Progenitor cell of endocrine pancreas (in vitro differentiated cells): ENCODE data around the gene CALHM3. TPM values are rescaled to one million over a fixed set of nuclear protein-coding genes. Genes with fewer than 3 reads are reported as not detected.

Source experiments
- DNase-seq: peaks from one replicate; pipeline ENCODE4 v3.0.0; 2021; ENCODE audit warnings: low spot score; ENCODE audit not compliant: unreplicated experiment
- H3K27ac Mint-ChIP-seq: 2 replicates; pipeline ENCODE4 v1.8.0; 2021; ENCODE audit warnings: mild to moderate bottlenecking, moderate library complexity, mixed read lengths
- H3K27me3 Mint-ChIP-seq: 2 replicates; pipeline ENCODE4 v1.8.0; 2021; ENCODE audit warnings: mixed read lengths
- H3K36me3 Mint-ChIP-seq: 2 replicates; pipeline ENCODE4 v1.8.0; 2022; ENCODE audit warnings: mixed read lengths; ENCODE audit not compliant: insufficient read depth
- H3K4me1 Mint-ChIP-seq: 2 replicates; pipeline ENCODE4 v1.8.0; 2021; ENCODE audit warnings: low read depth, mixed read lengths
- H3K4me3 Mint-ChIP-seq: 2 replicates; pipeline ENCODE4 v1.8.0; 2021; ENCODE audit warnings: low read depth, mild to moderate bottlenecking, moderate library complexity, mixed read lengths
- H3K9me3 Mint-ChIP-seq: 2 replicates; pipeline ENCODE4 v1.8.0; 2021; ENCODE audit warnings: low read depth, mixed read lengths
- CTCF ChIP-seq: fragments of 200-600 bp; sonication (generic); IDR thresholded peaks from one replicate; pipeline ENCODE4 v1.5.0; 2021; ENCODE audit warnings: antibody characterized with exemption, mild to moderate bottlenecking; ENCODE audit not compliant: unreplicated experiment
- total RNA-seq: library from RNA; stranded (reverse); gene quantifications from 2 replicates; pipeline ENCODE4 v1.2.1, GENCODE V29; 2021

CALHM3 gene
- total RNA-seq, 1 donor from 2014 or later: 0.41 TPM

- no peaks in the 10 kb centered on the region for H3K9me3 Mint-ChIP-seq
- DNase-seq: no peak
- no peak for TF ChIP-seq CTCF
- H3K36me3 Mint-ChIP-seq: peaks cover 25% of the 10 kb centered on the region
- H3K4me1 Mint-ChIP-seq: peaks cover 5% of the 10 kb centered on the region
- H3K27ac Mint-ChIP-seq: no peak overlapping the region
- no peaks in the 10 kb centered on the region for H3K27me3 Mint-ChIP-seq
- no peak overlapping the region for H3K4me3 Mint-ChIP-seq
Observed at GRCh38 chr10:103431902-103432301, 47.1 kb downstream of the CALHM3 start.

- H3K4me1 Mint-ChIP-seq: peaks cover 5% of the 10 kb centered on the region
- H3K27me3 Mint-ChIP-seq: no peaks in the 10 kb centered on the region
- H3K4me3 Mint-ChIP-seq: no peak overlapping the region
- H3K27ac Mint-ChIP-seq: no peak overlapping the region
- H3K9me3 Mint-ChIP-seq: no peaks in the 10 kb centered on the region
- no peak for TF ChIP-seq CTCF
- peaks cover 29% of the 10 kb centered on the region for H3K36me3 Mint-ChIP-seq
- DNase-seq: no peak
Observed at GRCh38 chr10:103429647-103430046, 49.4 kb downstream of the CALHM3 start.

- no peak for DNase-seq
- Mint-ChIP-seq H3K27me3 (no peaks in the 10 kb centered on the region), H3K27ac (no peak overlapping the region), H3K36me3 (peaks cover 29% of the 10 kb centered on the region), H3K9me3 (no peaks in the 10 kb centered on the region), H3K4me3 (no peak overlapping the region), H3K4me1 (peaks cover 5% of the 10 kb centered on the region)
- no peak for TF ChIP-seq CTCF
Observed at GRCh38 chr10:103428989-103429643, 49.9 kb downstream of the CALHM3 start.

- Mint-ChIP-seq H3K36me3 (peaks cover 32% of the 10 kb centered on the region), H3K27me3 (no peaks in the 10 kb centered on the region), H3K27ac (no peak overlapping the region), H3K9me3 (no peaks in the 10 kb centered on the region), H3K4me1 (peaks cover 5% of the 10 kb centered on the region), H3K4me3 (no peak overlapping the region)
- no peak for DNase-seq
- no peak for TF ChIP-seq CTCF
Observed at GRCh38 chr10:103427866-103428265, 51.2 kb downstream of the CALHM3 start.

GRCh38 chr10:103423748-103424147 lies 55.3 kb downstream of the CALHM3 start:
- DNase-seq: no peak
- no peak overlapping the region for H3K27ac Mint-ChIP-seq
- H3K36me3 Mint-ChIP-seq: peaks cover 32% of the 10 kb centered on the region
- TF ChIP-seq CTCF: no peak
- H3K4me1 Mint-ChIP-seq: no peaks in the 10 kb centered on the region
- H3K4me3 Mint-ChIP-seq: no peak overlapping the region
- H3K9me3 Mint-ChIP-seq: no peaks in the 10 kb centered on the region
- H3K27me3 Mint-ChIP-seq: no peaks in the 10 kb centered on the region

Other genes with a start within 250 kb of the CALHM3 start
- gene RPEL1, start 233.4 kb downstream of the CALHM3 start, total RNA-seq: not detected in 2 replicates
- 6.2 TPM in 2 replicates for gene INA, start 202.1 kb downstream of the CALHM3 start, total RNA-seq
- gene PCGF6, start 128.1 kb downstream of the CALHM3 start, total RNA-seq: 13.4 and 14.0 TPM in 2 replicates
- gene TAF5, start 111.3 kb downstream of the CALHM3 start, total RNA-seq: 7.7 and 8.9 TPM in 2 replicates
- gene ATP5MK, start 82.8 kb downstream of the CALHM3 start, total RNA-seq: 251 and 264 TPM in 2 replicates
- gene PDCD11, start 82.6 kb downstream of the CALHM3 start, total RNA-seq: 56.1 and 58.1 TPM in 2 replicates
- 0.58 and 0.69 TPM in 2 replicates for gene CALHM2, start 26.9 kb downstream of the CALHM3 start, total RNA-seq
- not detected in 2 replicates for gene CALHM1, start 20.3 kb downstream of the CALHM3 start, total RNA-seq
- gene NEURL1, start 14.5 kb upstream of the CALHM3 start, total RNA-seq: 17.6 and 21.5 TPM in 2 replicates